ENCODE measurements around the gene SLC26A1.

DNA sequence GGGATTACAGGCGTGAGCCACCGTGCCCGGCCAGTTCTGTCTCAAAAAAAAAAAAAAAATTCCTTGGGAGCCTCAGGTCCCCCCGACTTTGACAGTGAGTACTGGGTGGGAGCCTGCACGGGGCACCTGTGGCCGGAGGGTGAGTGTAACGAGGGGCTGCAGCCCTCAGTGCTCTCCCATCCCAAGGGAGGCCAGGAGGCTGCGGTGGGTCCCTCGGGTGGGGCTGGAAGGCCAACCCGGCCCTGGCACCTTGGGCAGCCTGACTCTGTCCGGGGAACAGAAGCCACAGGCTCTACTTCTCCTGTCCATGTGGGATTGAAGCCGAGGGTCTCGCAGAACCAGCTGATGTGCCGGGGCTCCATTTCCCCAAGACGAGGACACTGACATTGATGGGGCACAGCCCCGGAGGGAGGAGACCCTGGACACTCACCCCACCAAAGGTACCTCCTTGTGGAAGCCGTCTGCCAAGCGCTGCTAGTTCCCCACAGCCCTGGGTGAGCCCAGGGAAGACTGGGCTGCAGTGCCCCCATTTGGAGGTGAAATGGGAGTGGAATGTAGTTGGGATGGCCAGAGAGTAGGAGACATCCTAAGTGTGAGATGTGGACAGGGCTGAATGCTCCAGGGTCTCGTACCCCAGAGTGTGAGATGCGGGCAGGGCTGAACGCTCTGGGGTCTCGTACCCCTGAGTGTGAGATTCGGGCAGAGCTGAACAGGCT, 2.3 kb upstream of the SLC26A1 start:
- TF ChIP-seq, protein P1, sequence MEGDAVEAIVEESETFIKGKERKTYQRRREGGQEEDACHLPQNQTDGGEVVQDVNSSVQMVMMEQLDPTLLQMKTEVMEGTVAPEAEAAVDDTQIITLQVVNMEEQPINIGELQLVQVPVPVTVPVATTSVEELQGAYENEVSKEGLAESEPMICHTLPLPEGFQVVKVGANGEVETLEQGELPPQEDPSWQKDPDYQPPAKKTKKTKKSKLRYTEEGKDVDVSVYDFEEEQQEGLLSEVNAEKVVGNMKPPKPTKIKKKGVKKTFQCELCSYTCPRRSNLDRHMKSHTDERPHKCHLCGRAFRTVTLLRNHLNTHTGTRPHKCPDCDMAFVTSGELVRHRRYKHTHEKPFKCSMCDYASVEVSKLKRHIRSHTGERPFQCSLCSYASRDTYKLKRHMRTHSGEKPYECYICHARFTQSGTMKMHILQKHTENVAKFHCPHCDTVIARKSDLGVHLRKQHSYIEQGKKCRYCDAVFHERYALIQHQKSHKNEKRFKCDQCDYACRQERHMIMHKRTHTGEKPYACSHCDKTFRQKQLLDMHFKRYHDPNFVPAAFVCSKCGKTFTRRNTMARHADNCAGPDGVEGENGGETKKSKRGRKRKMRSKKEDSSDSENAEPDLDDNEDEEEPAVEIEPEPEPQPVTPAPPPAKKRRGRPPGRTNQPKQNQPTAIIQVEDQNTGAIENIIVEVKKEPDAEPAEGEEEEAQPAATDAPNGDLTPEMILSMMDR (IDR thresholded peaks at IDR 0.05) = no peak
- no peak for TF ChIP-seq POLR2AphosphoS5 (IDR thresholded peaks at IDR 0.05)
- no peak for TF ChIP-seq POLR2A (IDR thresholded peaks at IDR 0.05)
- no peak for TF ChIP-seq EP300 (IDR thresholded peaks at IDR 0.05)

All from suprapubic skin (tissue), 4 donors.